COLO829 (cell line): ENCODE measurements around the gene CLCN1.
"Not testable (repeated sequence)": the region's sequence is repeated elsewhere in the genome, so short reads cannot be mapped to it uniquely, and the experiment has no call there.

Experiments used
- DNase-seq: peaks from one replicate; pipeline ENCODE4 v3.0.0; 2012; ENCODE audit warnings: low spot score

Gene CLCN1

GRCh38 chr7:143384661-143385631 lies 69.0 kb downstream of the CLCN1 start:
- no peak for DNase-seq

- no peak for DNase-seq
These were observed 70.2 kb downstream of the CLCN1 start for GRCh38 chr7:143385891-143386781.

- no peak for DNase-seq
These were observed 71.5 kb downstream of the CLCN1 start for GRCh38 chr7:143387156-143387975.

- DNase-seq, result no peak
These were observed 72.1 kb downstream of the CLCN1 start for GRCh38 chr7:143388051-143388450.

GRCh38 chr7:143388491-143389101 lies 72.7 kb downstream of the CLCN1 start:
- no peak for DNase-seq

GRCh38 chr7:143389316-143390103 lies 73.6 kb downstream of the CLCN1 start:
- no peak for DNase-seq

GRCh38 chr7:143390104-143390772 lies 74.3 kb downstream of the CLCN1 start:
- DNase-seq, result no peak

- no peak for DNase-seq
These were observed 74.9 kb downstream of the CLCN1 start for GRCh38 chr7:143390773-143391317.

- DNase-seq, result no peak
These were observed 75.8 kb downstream of the CLCN1 start for GRCh38 chr7:143391462-143392404.

- not testable (repeated sequence) for DNase-seq
These were observed 76.5 kb downstream of the CLCN1 start for GRCh38 chr7:143392427-143392826.

- DNase-seq, result no peak
These were observed 77.0 kb downstream of the CLCN1 start for GRCh38 chr7:143392875-143393266.

- DNase-seq, result no peak
These were observed 77.5 kb downstream of the CLCN1 start for GRCh38 chr7:143393267-143394041.

GRCh38 chr7:143394068-143394467 lies 78.2 kb downstream of the CLCN1 start:
- no peak for DNase-seq

- no peak for DNase-seq
These were observed 78.9 kb downstream of the CLCN1 start for GRCh38 chr7:143394777-143395176.

- no peak for DNase-seq
These were observed 79.6 kb downstream of the CLCN1 start for GRCh38 chr7:143395187-143396149.

GRCh38 chr7:143396182-143396581 lies 80.3 kb downstream of the CLCN1 start:
- no peak for DNase-seq
